Right cardiac atrium (tissue), 5 donors: ENCODE data around the gene CDK13. TPM values are rescaled to one million over a fixed set of nuclear protein-coding genes. Genes with fewer than 3 reads are reported as not detected.
A peak's percentile ranks its signal among the peaks of the same experiment; 100 is the strongest.

Source experiments
- ATAC-seq, 2 donors: fragments of 200-7000 bp; cut with Tn5 transposase; one replicate each; pipeline versions ENCODE4 v1.8.0 to v1.9.1; 2020; ENCODE audit warnings: moderate library complexity in 2 of 2, mild to moderate bottlenecking in 1 of 2
- DNase-seq, 3 donors: peaks; one replicate each; pipeline ENCODE4 v3.0.0-alpha.2; 2020
- H3K27ac ChIP-seq: one replicate; pipeline ENCODE4 v1.5.1; 2013; ENCODE audit warnings: mild to moderate bottlenecking, low read length, control low read depth, moderate library complexity
- H3K27me3 ChIP-seq: one replicate; pipeline ENCODE4 v1.6.1; 2013; ENCODE audit not compliant: control insufficient read depth, insufficient read depth
- H3K4me1 ChIP-seq: one replicate; pipeline ENCODE4 v1.6.1; 2013; ENCODE audit warnings: low read length; ENCODE audit not compliant: control insufficient read depth, insufficient read depth
- H3K4me3 ChIP-seq: one replicate; pipeline ENCODE4 v1.5.1; 2013; ENCODE audit warnings: low read length, control low read depth
- H3K9me3 ChIP-seq: one replicate; pipeline ENCODE4 v1.6.1; 2013; ENCODE audit warnings: low read length; ENCODE audit not compliant: control insufficient read depth
- WGBS: extraction: QIAGEN DNeasy Blood & Tissue Kit; methylation state at CpG from one replicate; pipeline ENCODE4 v1.1.7; 2013; 5-methylcytosine and 5-hydroxymethylcytosine counted together
- intact Hi-C, 4 donors: fragments of 100-400 bp; cut with DNase I; formaldehyde crosslinking; loops; one replicate each; pipeline versions ENCODE4 v1.11.0 to v1.14.0; 2022 to 2023
- polyA plus RNA-seq: library from polyadenylated mRNA; stranded (reverse); fragments of 200-250 nt; gene quantifications from one replicate; pipeline ENCODE4 v1.2.3, GENCODE V29; 2013
- total RNA-seq, 4 donors: library from RNA; stranded (reverse); fragmentation: NEBNext Ultra II Directional; extraction: Animal tissue kit (Norgen Biotek cat#: 25700); gene quantifications; one replicate each; pipeline ENCODE4 v1.2.1, GENCODE V29; 2021
- donor health status: healthy with polysubstance abuse.
- donor health status: DM: no; HTN: yes; CAD: no.
- donor health status: DM: no; HTN: no; CAD: no.
- donor health status: DM: no; HTN: yes; CAD: no; lungs with severe emphysema.
- donor health status: DM: yes; HTN: yes; CAD: no.

CDK13 gene
- total and polyA plus RNA-seq, 5 donors, result 15.7 to 32.1 (median 29.1) TPM

DNA sequence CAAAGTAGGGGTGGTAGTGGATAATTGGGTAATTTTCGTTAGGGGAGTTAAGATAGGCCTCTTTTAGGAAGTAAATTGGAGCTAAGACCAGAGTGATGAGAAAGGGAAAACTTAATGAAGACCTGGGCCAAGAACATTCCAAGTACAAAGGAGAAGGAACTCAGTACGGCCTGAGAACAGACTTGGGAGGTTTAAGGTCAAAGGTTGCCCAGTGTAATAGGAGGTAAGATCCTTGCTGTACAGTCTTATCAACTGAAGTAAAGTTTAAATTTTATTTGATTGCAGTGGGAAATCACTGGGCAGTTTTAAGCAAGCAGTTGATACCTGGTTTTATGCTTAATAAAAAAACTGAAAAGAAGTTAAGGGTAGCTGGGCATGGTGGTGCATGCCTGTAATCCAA is 108.0 kb downstream of the CDK13 start:
- Histone ChIP-seq H3K4me3 (no peak overlapping the region), H3K27me3 (no peaks in the 10 kb centered on the region), H3K27ac (no peak overlapping the region), H3K9me3 (no peaks in the 10 kb centered on the region), H3K4me1 (peaks cover 2% of the 10 kb centered on the region)
- intact Hi-C loops, result loop anchor here in 1 of 4 donors (10.0 kb wide), 1 partner anchor 103 kb away; the partner anchor contains the start of gene CDK13
- WGBS, result 57% methylated on average over 2 of the region's 2 CpGs
- ATAC-seq (no peak), DNase-seq (no peak)

GRCh38 chr7:40058636-40059035 is 108.6 kb downstream of the CDK13 start:
- no peak overlapping the region for H3K4me3 ChIP-seq
- no peak overlapping the region for H3K27ac ChIP-seq
- ATAC-seq, result no peak
- H3K27me3 ChIP-seq, result no peaks in the 10 kb centered on the region
- no peaks in the 10 kb centered on the region for H3K9me3 ChIP-seq
- peaks cover 2% of the 10 kb centered on the region for H3K4me1 ChIP-seq
- no peak for DNase-seq
- intact Hi-C loops, result loop anchor here in 1 of 4 donors (10.0 kb wide), 1 partner anchor 104 kb away; the partner anchor contains the start of gene CDK13

DNA sequence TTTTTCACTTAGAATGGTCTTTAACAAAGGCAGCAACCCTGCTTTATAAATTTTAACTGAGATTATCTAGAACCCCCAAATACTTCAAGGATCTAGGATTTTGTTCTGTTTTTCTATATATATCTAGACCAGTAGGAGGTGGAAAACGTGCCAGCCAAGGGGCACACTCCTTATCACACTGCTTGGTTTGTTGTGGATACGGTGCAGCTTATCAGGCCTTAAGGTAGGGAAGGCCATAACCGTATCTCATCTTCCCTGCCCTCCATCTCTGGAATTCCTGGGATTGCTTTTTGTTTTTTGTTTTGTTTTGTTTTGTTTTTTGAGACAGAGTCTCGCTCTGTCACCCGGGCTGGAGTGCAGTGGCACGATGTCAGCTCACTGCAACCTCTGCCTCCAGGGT is 109.0 kb downstream of the CDK13 start:
- DNase-seq (no peak), ATAC-seq (peak in 1 of 2 donors; percentile 65)
- no peak overlapping the region for H3K27ac ChIP-seq
- peaks cover 2% of the 10 kb centered on the region for H3K4me1 ChIP-seq
- 55% methylated on average over 6 of the region's 6 CpGs for WGBS
- no peak overlapping the region for H3K4me3 ChIP-seq
- no peaks in the 10 kb centered on the region for H3K9me3 ChIP-seq
- intact Hi-C loops, result loop anchor here in 1 of 4 donors (10.0 kb wide), 1 partner anchor 104 kb away; the partner anchor contains the start of gene CDK13
- H3K27me3 ChIP-seq, result no peaks in the 10 kb centered on the region

- no peak for DNase-seq
Measured at GRCh38 chr7:40072268-40072667, 122.2 kb downstream of the CDK13 start.

DNA sequence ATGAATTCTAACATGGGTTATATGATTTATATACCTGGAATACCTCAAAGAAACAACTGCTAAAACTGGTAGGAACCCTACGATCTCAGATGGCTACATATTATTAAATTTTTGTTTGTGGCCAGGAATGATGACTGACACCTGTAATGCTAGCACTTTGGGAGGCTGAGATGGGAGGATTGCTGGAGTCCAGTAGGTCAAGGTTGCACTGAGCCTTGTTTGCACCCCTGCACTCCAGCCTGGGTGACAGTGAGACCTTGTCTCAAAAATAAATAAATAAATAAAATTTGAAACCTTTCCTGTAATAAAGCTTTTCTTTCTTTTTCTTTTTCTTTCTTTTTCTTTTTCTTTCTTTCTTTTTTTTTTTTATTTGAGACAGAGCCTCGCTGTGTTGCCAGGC is 123.2 kb downstream of the CDK13 start:
- Histone ChIP-seq H3K4me1 (no peaks in the 10 kb centered on the region), H3K4me3 (no peak overlapping the region), H3K9me3 (no peaks in the 10 kb centered on the region), H3K27ac (no peak overlapping the region), H3K27me3 (no peaks in the 10 kb centered on the region)
- 98% methylated on average over 2 of the region's 2 CpGs for WGBS
- intact Hi-C loops, result no loop called here
- no peak for DNase-seq
- ATAC-seq, result no peak

More at GRCh38 chr7:40072268-40072667, 122.2 kb downstream of the CDK13 start:
- WGBS, result 98% methylated on average over 5 of the region's 5 CpGs
- no peaks in the 10 kb centered on the region for H3K9me3 ChIP-seq
- intact Hi-C loops, result no loop called here
- ATAC-seq, result no peak
- H3K4me3 ChIP-seq, result no peak overlapping the region
- no peaks in the 10 kb centered on the region for H3K27me3 ChIP-seq
- no peaks in the 10 kb centered on the region for H3K4me1 ChIP-seq
- no peak overlapping the region for H3K27ac ChIP-seq

- intact Hi-C loops, result no loop called here
- Histone ChIP-seq H3K9me3 (no peaks in the 10 kb centered on the region), H3K4me3 (no peak overlapping the region), H3K4me1 (no peaks in the 10 kb centered on the region), H3K27me3 (no peaks in the 10 kb centered on the region), H3K27ac (no peak overlapping the region)
- WGBS, result 77% methylated on average over 3 of the region's 3 CpGs
- DNase-seq, result no peak
- ATAC-seq, result no peak
Measured at GRCh38 chr7:40077849-40078248, 127.8 kb downstream of the CDK13 start.

- 90% methylated on average over 2 of the region's 2 CpGs for WGBS
- DNase-seq (no peak), ATAC-seq (no peak)
- Histone ChIP-seq H3K4me3 (no peak overlapping the region), H3K27me3 (no peaks in the 10 kb centered on the region), H3K4me1 (no peaks in the 10 kb centered on the region), H3K9me3 (no peaks in the 10 kb centered on the region), H3K27ac (no peak overlapping the region)
- intact Hi-C loops, result no loop called here
Measured at GRCh38 chr7:40092182-40092581, 142.1 kb downstream of the CDK13 start.

DNA sequence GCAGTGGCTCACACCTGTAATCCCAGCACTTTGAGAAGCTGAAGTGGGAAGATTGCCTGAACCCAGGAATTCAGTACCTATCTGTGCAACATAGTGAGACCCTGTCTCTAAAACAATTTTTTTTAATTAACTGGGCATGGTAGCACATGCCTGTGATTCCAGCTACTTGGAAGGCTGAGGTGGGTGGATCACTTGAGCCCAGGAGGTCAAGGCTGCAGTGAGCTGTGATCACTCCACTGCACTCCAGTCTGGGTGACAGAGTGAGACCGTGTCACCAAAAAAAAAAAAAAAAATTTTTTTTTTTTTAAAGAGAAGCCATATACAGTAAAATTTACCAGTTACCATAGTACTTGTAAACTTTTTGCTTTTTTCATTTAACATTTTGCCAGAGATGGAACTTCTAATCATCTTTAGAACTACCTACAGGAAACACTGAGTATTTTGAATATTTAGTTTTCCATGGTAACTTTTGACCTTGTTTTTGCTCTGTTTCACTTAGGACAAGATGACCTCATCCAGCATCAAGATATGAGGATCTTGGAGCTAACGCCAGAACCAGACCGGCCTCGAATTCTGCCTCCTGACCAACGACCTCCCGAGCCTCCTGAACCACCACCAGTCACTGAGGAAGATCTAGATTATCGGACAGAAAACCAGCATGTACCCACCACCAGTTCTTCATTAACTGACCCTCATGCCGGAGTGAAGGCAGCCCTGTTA is 143.7 kb downstream of the CDK13 start:
- H3K4me1 ChIP-seq, result no peaks in the 10 kb centered on the region
- H3K4me3 ChIP-seq, result no peak overlapping the region
- no peak overlapping the region for H3K27ac ChIP-seq
- 71% methylated on average over 8 of the region's 8 CpGs for WGBS
- H3K27me3 ChIP-seq, result no peaks in the 10 kb centered on the region
- intact Hi-C loops, result no loop called here
- ATAC-seq (peak in 1 of 2 donors; percentile 52), DNase-seq (no peak)
- no peaks in the 10 kb centered on the region for H3K9me3 ChIP-seq

- H3K4me1 ChIP-seq, result no peaks in the 10 kb centered on the region
- 78% methylated on average over 1 of the region's 1 CpG for WGBS
- ATAC-seq, result no peak
Measured at GRCh38 chr7:40095230-40095629, 145.2 kb downstream of the CDK13 start.

DNA sequence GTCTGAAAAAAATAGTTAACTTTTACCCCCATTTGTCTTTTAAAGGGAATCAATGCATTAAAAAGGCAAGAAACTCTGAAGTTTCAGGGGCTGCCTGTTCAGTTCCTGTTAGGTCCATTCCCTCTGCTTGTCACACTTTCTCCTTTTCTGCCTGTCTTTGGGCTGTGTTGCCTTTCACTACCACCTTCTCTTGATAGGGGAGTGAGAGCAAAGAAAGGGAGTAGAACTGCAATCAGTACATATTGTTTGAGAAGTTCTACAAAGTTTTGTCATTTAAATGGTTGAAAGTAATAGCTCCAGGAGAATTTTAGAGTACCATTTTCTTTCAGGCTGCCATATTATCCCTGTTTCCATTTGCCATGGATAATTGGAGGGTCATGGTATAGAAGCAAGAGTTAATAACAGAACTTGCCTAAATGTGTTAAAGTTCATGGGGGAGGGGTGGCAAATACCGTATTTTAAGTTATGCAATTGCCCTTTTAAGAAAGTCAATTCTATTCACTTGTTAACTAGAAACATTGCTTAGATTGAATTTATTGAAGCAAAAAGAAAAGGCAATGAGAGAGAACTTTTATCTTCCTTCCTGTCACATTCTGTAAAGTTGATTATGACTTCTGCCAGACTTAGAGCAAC is 145.8 kb downstream of the CDK13 start:
- intact Hi-C loops, result no loop called here
- DNase-seq, result no peak
- no peak overlapping the region for H3K4me3 ChIP-seq
- no peaks in the 10 kb centered on the region for H3K9me3 ChIP-seq
- no peak for ATAC-seq
- no peaks in the 10 kb centered on the region for H3K4me1 ChIP-seq
- no peaks in the 10 kb centered on the region for H3K27me3 ChIP-seq
- no peak overlapping the region for H3K27ac ChIP-seq
- WGBS, result 32% methylated on average over 1 of the region's 1 CpG

More at GRCh38 chr7:40095230-40095629, 145.2 kb downstream of the CDK13 start:
- intact Hi-C loops, result no loop called here
- Histone ChIP-seq H3K27ac (no peak overlapping the region), H3K9me3 (no peaks in the 10 kb centered on the region), H3K27me3 (no peaks in the 10 kb centered on the region), H3K4me3 (no peak overlapping the region)
- no peak for DNase-seq

GRCh38 chr7:40097728-40098127 is 147.7 kb downstream of the CDK13 start:
- Histone ChIP-seq H3K9me3 (no peaks in the 10 kb centered on the region), H3K4me3 (no peak overlapping the region), H3K27me3 (no peaks in the 10 kb centered on the region), H3K27ac (no peak overlapping the region), H3K4me1 (no peaks in the 10 kb centered on the region)
- ATAC-seq (no peak), DNase-seq (no peak)
- intact Hi-C loops, result no loop called here
- WGBS, result 73% methylated on average over 2 of the region's 2 CpGs
